GM12878 (cell line): ENCODE data around the gene CNTLN. TPM values are rescaled to one million over a fixed set of nuclear protein-coding genes. Genes with fewer than 3 reads are reported as not detected.

Experiments used
- ATAC-seq: fragments of 200-7000 bp; cut with Tn5 transposase; 3 replicates; pipeline ENCODE4 v1.9.1; 2020; ENCODE audit warnings: mild to moderate bottlenecking, moderate library complexity
- BruUV-seq: library from RNA; stranded (reverse); fragments of 400-500 nt; replicated peaks from 2 replicates; lab custom pipeline; 2021; lab: Mats Ljungman, UMichigan
- CTCF ChIA-PET: fragments of 300-600 bp; sonication (Branson Sonifier 250); formaldehyde crosslinking; extraction: SDS; loops from one replicate; lab custom pipeline; 2021; ENCODE audit warnings: inconsistent platforms; lab: Yijun Ruan, JAX
- POLR2A ChIA-PET: fragments of 350-600 bp; formaldehyde crosslinking; extraction: SDS; loops from one replicate; lab custom pipeline; 2021; ENCODE audit warnings: inconsistent platforms; lab: Charles Lee
- RAD21 ChIA-PET: fragments of 300-600 bp; sonication (Branson Sonifier 250); formaldehyde crosslinking; loops from one replicate; lab custom pipeline; 2023; ENCODE audit warnings: antibody characterized with exemption; ENCODE audit not compliant: unreplicated experiment; lab: Charles Lee
- SMC1A ChIA-PET: fragments of 300-600 bp; sonication (Branson Sonifier 250); formaldehyde crosslinking; loops from one replicate; lab custom pipeline; 2023; ENCODE audit not compliant: unreplicated experiment, uncharacterized antibody; lab: Charles Lee
- DNase-seq: peaks from one replicate; pipeline ENCODE4 v3.0.0-alpha.2; 2011; ENCODE audit warnings: low read depth, low spot score
- FAIRE-seq: peaks from 3 replicates; lab custom pipeline; 2011; peaks lifted over from hg19 to GRCh38; lab: Jason Lieb, UNC
- H2AFZ ChIP-seq: 2 replicates; pipeline ENCODE4 v1.6.0; 2011; ENCODE audit warnings: low read depth, low read length, control low read depth; ENCODE audit not compliant: control insufficient read depth
- H3K27ac ChIP-seq: 2 replicates; pipeline ENCODE4 v1.5.1; 2011; ENCODE audit warnings: control low read depth; ENCODE audit not compliant: control insufficient read depth, insufficient read depth
- H3K27me3 ChIP-seq, 2 experiments: replicated peaks in 1 of 2; 2 replicates each; pipeline versions ENCODE4 v1.6.0 to v1.6.1; 2011; ENCODE audit warnings: low read length in 1 of 2; ENCODE audit not compliant: control insufficient read depth in 2 of 2, insufficient read depth in 2 of 2
- H3K36me3 ChIP-seq, 2 experiments: 2 replicates each; pipeline ENCODE4 v1.5.1; 2011; ENCODE audit warnings: low read length in 1 of 2; ENCODE audit not compliant: control insufficient read depth in 2 of 2, insufficient read depth in 2 of 2
- H3K4me1 ChIP-seq: 2 replicates; pipeline ENCODE4 v1.6.1; 2011; ENCODE audit warnings: mild to moderate bottlenecking, low read length, moderate library complexity, mixed read lengths; ENCODE audit not compliant: control insufficient read depth, insufficient read depth
- H3K4me2 ChIP-seq: 2 replicates; pipeline ENCODE4 v1.6.0; 2011; ENCODE audit warnings: control low read depth; ENCODE audit not compliant: control insufficient read depth, insufficient read depth
- H3K4me3 ChIP-seq: fragments of 200-600 bp; sonication (generic); 2 replicates; pipeline ENCODE4 v1.5.1; 2016
- H3K79me2 ChIP-seq: 2 replicates; pipeline ENCODE4 v1.6.0; 2011; ENCODE audit warnings: low read length; ENCODE audit not compliant: control insufficient read depth, insufficient read depth
- H3K9ac ChIP-seq: 2 replicates; pipeline ENCODE4 v1.8.0; 2011; ENCODE audit warnings: low read length, control low read depth, mixed read lengths; ENCODE audit not compliant: control insufficient read depth, insufficient read depth
- H3K9me3 ChIP-seq: replicated peaks from 3 replicates; pipeline ENCODE4 v1.5.1; 2011; ENCODE audit warnings: mild to moderate bottlenecking, low read length; ENCODE audit not compliant: control insufficient read depth, insufficient read depth
- H4K20me1 ChIP-seq: 2 replicates; pipeline ENCODE4 v1.6.0; 2011; ENCODE audit not compliant: control insufficient read depth, insufficient read depth
- BCL3 ChIP-seq: IDR thresholded peaks from 2 replicates; pipeline ENCODE4 v1.6.1; 2011; ENCODE audit warnings: borderline replicate concordance, low read depth, mild to moderate bottlenecking, moderate library complexity, low read length; ENCODE audit not compliant: insufficient read depth, poor library complexity, severe bottlenecking
- FOXM1 ChIP-seq: IDR thresholded peaks from 2 replicates; pipeline ENCODE4 v1.6.1; 2012; ENCODE audit warnings: low read depth, mild to moderate bottlenecking, inconsistent platforms, low read length, moderate library complexity
- NRF1 ChIP-seq: conservative IDR thresholded peaks from 2 replicates; pipeline ENCODE4 v1.6.1; 2011; ENCODE audit warnings: mild to moderate bottlenecking, low read depth, low read length, improper control_type of control experiment
- SP1 ChIP-seq: IDR thresholded peaks from one replicate; pipeline ENCODE4 v1.6.1; 2011; ENCODE audit warnings: low read depth, low read length
- TBL1XR1 ChIP-seq: IDR thresholded peaks from 2 replicates; pipeline ENCODE4 v1.6.1; 2012; ENCODE audit warnings: low read depth, low read length, improper control_type of control experiment
- WGBS: methylation state at CpG from one replicate; pipeline ENCODE4 v1.1.6; 2016; ENCODE audit warnings: low lambda C conversion rate; ENCODE audit not compliant: insufficient replicate concordance, insufficient coverage; ENCODE audit errors: missing lambda C conversion rate; 5-methylcytosine and 5-hydroxymethylcytosine counted together
- in situ Hi-C: fragments of 300-500 bp; cut with MboI; formaldehyde crosslinking; loops from 9 replicates; pipeline ENCODE4 v1.14.3; 2018; ENCODE audit warnings: mixed read lengths
- intact Hi-C: fragments of 100-400 bp; cut with micrococcal nuclease; formaldehyde crosslinking; loops from one replicate; pipeline ENCODE4 v1.14.2; 2022; ENCODE audit not compliant: unreplicated experiment
- polyA plus RNA-seq, 11 experiments: library from polyadenylated mRNA; depleted of rRNA in 4 of 11; unstranded in 6 of 11; stranded (reverse) in 5 of 11; fragments of >200 nt; fragmentation: Nextera tagmentation in 4 of 11; fragmentation: Illumina TruSeq in 1 of 11; extraction: Ambion mirVana in 4 of 11; extraction: Trizol in 1 of 11; gene quantifications; 1 replicate in 1 of 11; 2 replicates in 10 of 11; pipeline versions ENCODE4 v1.2.1 to v1.2.3, GENCODE V29; 2011 to 2016; ENCODE audit warnings: inconsistent platforms in 2 of 11, missing spikeins in 2 of 11, low read depth in 1 of 11
- total RNA-seq, 4 experiments: library from RNA; depleted of rRNA in 3 of 4; stranded (reverse); fragments of >200 nt in 3 of 4; fragmentation: Illumina TruSeq in 1 of 4; extraction: Trizol in 1 of 4; gene quantifications; 2 replicates each; pipeline versions ENCODE4 v1.2.1 to v1.2.3, GENCODE V29; 2013 to 2021

CNTLN gene
- total and polyA plus RNA-seq, 10 of the 15 experiments (the other 5 are each of a cell fraction or from before 2014, with no cell fraction given): 0.01 to 7.0 (median 0.03) TPM; not detected in 4

DNA sequence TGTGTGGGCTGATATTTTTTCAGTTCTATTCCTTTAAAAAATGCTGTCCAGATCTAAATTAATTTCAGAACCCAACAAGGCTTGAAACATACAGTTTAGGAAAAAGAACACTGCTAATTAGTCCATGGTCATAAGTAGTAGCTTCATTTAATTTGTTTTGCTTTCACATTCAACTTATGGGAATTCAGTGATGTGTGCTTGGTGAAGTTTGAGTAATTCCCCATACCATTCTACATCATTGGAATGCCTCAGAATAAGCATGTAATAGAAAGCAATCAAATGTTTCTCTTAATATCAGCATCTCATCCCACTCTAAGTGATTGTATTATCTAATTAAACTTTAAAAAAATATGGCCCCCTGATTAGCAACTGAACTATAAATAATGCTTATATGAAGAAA is 2.7 kb downstream of the CNTLN start:
- FAIRE-seq: no peak

DNA sequence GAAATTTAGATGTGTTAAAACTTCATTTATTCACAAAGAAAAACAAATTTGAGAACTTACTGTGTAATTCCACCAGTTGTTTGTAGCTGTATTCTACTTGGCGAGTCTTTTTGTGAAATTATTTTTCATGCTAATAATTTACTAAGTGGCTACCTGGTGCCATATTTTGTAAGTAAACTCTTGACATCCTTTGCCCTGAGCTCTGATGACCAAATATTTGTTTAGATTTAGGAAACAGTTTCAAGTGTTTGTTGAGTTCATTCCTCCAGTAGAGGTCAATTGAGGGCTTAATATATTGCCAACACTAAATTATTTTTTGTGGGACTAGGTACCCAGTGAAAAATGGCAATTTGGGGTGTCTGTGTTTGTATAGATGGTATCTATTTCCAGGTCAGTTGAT is 3.7 kb downstream of the CNTLN start:
- Histone ChIP-seq H3K4me3 (no peak overlapping the region), H2AFZ (no peak overlapping the region), H3K9ac (no peak overlapping the region), H4K20me1 (no peaks in the 10 kb centered on the region), H3K4me2 (no peak overlapping the region), H3K36me3 (no peaks in the 10 kb centered on the region), H3K79me2 (no peaks in the 10 kb centered on the region), H3K27ac (no peak overlapping the region), H3K27me3 (no peaks in the 10 kb centered on the region), H3K9me3 (no peaks in the 10 kb centered on the region; the same call in 2 of the 3 replicates), H3K4me1 (no peaks in the 10 kb centered on the region)
- FAIRE-seq (no peak), ATAC-seq (no peak), DNase-seq (no peak)
- 86% methylated on average over 1 of the region's 1 CpG for WGBS
- no peak for TF ChIP-seq SP1
- ChIA-PET RAD21 (no interaction called here), CTCF (interaction anchor here (0.6 to 1.0 kb wide), 2 partner anchors 21 to 1851 kb away, joined by 3 read pairs; no protein-coding TSS in a partner anchor), POLR2A (no interaction called here), SMC1A (no interaction called here)
- in situ Hi-C loops: no loop called here
- intact Hi-C loops: no loop called here
- BruUV-seq: no TSS peak

More for the DNA sequence above, 2.7 kb downstream of the CNTLN start:
- RAD21 ChIA-PET: no interaction called here
- no peak overlapping the region for H3K27ac ChIP-seq
- H3K9ac ChIP-seq: no peak overlapping the region
- in situ Hi-C loops: no loop called here
- no peaks in the 10 kb centered on the region; the same call in 2 of the 3 replicates for H3K9me3 ChIP-seq
- no peaks in the 10 kb centered on the region for H3K27me3 ChIP-seq
- CTCF ChIA-PET: interaction anchor here (0.6 kb wide), 1 partner anchor 1850 kb away, joined by 3 read pairs; no protein-coding TSS in a partner anchor
- no peak overlapping the region for H3K4me3 ChIP-seq
- no peaks in the 10 kb centered on the region for H3K79me2 ChIP-seq
- H2AFZ ChIP-seq: no peak overlapping the region
- TF ChIP-seq NRF1 (no peak), BCL3 (no peak), FOXM1 (no peak), TBL1XR1 (no peak)
- TF ChIP-seq, all 136 proteins: peak for 0
- ChIA-PET POLR2A (no interaction called here), SMC1A (no interaction called here)
- DNase-seq: no peak
- intact Hi-C loops: no loop called here
- Histone ChIP-seq H3K4me2 (no peak overlapping the region), H3K36me3 (no peaks in the 10 kb centered on the region), H4K20me1 (no peaks in the 10 kb centered on the region), H3K4me1 (no peaks in the 10 kb centered on the region)
- BruUV-seq: no TSS peak
- ATAC-seq: no peak
